Measurements from ENCODE around the gene FBXO22.
"Not testable (repeated sequence)": the region's sequence is repeated elsewhere in the genome, so short reads cannot be mapped to it uniquely, and the experiment has no call there.

The FBXO22 gene

GRCh38 chr15:75903331-75904239, at the start of gene FBXO22:
Gene FBXO22, plus strand, starts transcription at chr15:75903878. Its CDS starts 86 bp downstream, at chr15:75903964.
- DNase-seq (ENCODE audit: low read depth, low spot score): peak; percentile 75

GRCh38 chr15:75857886-75858285, 45.8 kb upstream of the FBXO22 start:
- no peak for DNase-seq (ENCODE audit: low read depth, low spot score)

- DNase-seq (ENCODE audit: low read depth, low spot score): no peak
Measured at GRCh38 chr15:75861750-75862402, 41.8 kb upstream of the FBXO22 start.

GRCh38 chr15:75862796-75863195, 40.9 kb upstream of the FBXO22 start:
- DNase-seq (ENCODE audit: low read depth, low spot score): no peak

GRCh38 chr15:75864213-75865059, 39.2 kb upstream of the FBXO22 start:
- DNase-seq (ENCODE audit: low read depth, low spot score): no peak

- not testable (repeated sequence) for DNase-seq (ENCODE audit: low read depth, low spot score)
Measured at GRCh38 chr15:75866045-75866444, 37.6 kb upstream of the FBXO22 start.

GRCh38 chr15:75866916-75867315, 36.8 kb upstream of the FBXO22 start:
- no peak for DNase-seq (ENCODE audit: low read depth, low spot score)

GRCh38 chr15:75867449-75867848, 36.2 kb upstream of the FBXO22 start:
- no peak for DNase-seq (ENCODE audit: low read depth, low spot score)

- DNase-seq (ENCODE audit: low read depth, low spot score): no peak
Measured at GRCh38 chr15:75868019-75868418, 35.7 kb upstream of the FBXO22 start.

- DNase-seq (ENCODE audit: low read depth, low spot score): no peak
Measured at GRCh38 chr15:75869446-75869845, 34.2 kb upstream of the FBXO22 start.

- DNase-seq (ENCODE audit: low read depth, low spot score): not testable (repeated sequence)
Measured at GRCh38 chr15:75871589-75871988, 32.1 kb upstream of the FBXO22 start.

- DNase-seq (ENCODE audit: low read depth, low spot score): no peak
Measured at GRCh38 chr15:75872403-75872990, 31.2 kb upstream of the FBXO22 start.

- no peak for DNase-seq (ENCODE audit: low read depth, low spot score)
Measured at GRCh38 chr15:75884041-75884440, 19.6 kb upstream of the FBXO22 start.

GRCh38 chr15:75887178-75887577, 16.5 kb upstream of the FBXO22 start:
- DNase-seq (ENCODE audit: low read depth, low spot score): no peak

GRCh38 chr15:75891895-75892294, 11.8 kb upstream of the FBXO22 start:
- peak; percentile 43 for DNase-seq (ENCODE audit: low read depth, low spot score)

- DNase-seq (ENCODE audit: low read depth, low spot score): no peak
Measured at GRCh38 chr15:75895731-75896130, 7.9 kb upstream of the FBXO22 start.

- DNase-seq (ENCODE audit: low read depth, low spot score): no peak
Measured at GRCh38 chr15:75900577-75900976, 3.1 kb upstream of the FBXO22 start.

- DNase-seq (ENCODE audit: low read depth, low spot score): no peak
Measured at GRCh38 chr15:75902129-75902557, 1.5 kb upstream of the FBXO22 start.

GRCh38 chr15:75905231-75905630, 1.6 kb downstream of the FBXO22 start:
- DNase-seq (ENCODE audit: low read depth, low spot score): no peak

- DNase-seq (ENCODE audit: low read depth, low spot score): not testable (repeated sequence)
Measured at GRCh38 chr15:75910355-75910754, 6.7 kb downstream of the FBXO22 start.

- no peak for DNase-seq (ENCODE audit: low read depth, low spot score)
Measured at GRCh38 chr15:75916978-75917377, 13.3 kb downstream of the FBXO22 start.

All from smooth muscle cell of the brain vasculature (primary cell).